ENCODE data around the gene AGTRAP.

The AGTRAP gene

GRCh38 chr1:11778336-11778735, 42.4 kb downstream of the AGTRAP start:
- H3K9ac ChIP-seq (ENCODE audit: low read depth, low read length): no peak overlapping the region
- H3K4me1 ChIP-seq (ENCODE audit: insufficient read depth, low read length): no peaks in the 10 kb centered on the region
- no peak overlapping the region for H2AFZ ChIP-seq (ENCODE audit: low read depth, low read length)
- TF ChIP-seq EZH2 (IDR thresholded peaks at IDR 0.05; ENCODE audit: borderline replicate concordance, low read depth, low read length, severe bottlenecking) (no peak), CTCF (IDR thresholded peaks at IDR 0.05; ENCODE audit: borderline replicate concordance, extremely low read depth, low read length, poor library complexity, severe bottlenecking) (no peak)
- DNase-seq: no peak
- no peaks in the 10 kb centered on the region for H3K27me3 ChIP-seq (ENCODE audit: insufficient read depth, low read length, poor library complexity)
- no peaks in the 10 kb centered on the region for H4K20me1 ChIP-seq (ENCODE audit: insufficient read depth, low read length)
- no peak overlapping the region for H3K27ac ChIP-seq (ENCODE audit: low read length)
- H3K9me3 ChIP-seq (ENCODE audit: insufficient read depth, low read length, severe bottlenecking): no peaks in the 10 kb centered on the region
- no peak overlapping the region for H3K4me2 ChIP-seq (ENCODE audit: insufficient read depth, low read length)
- ATAC-seq (ENCODE audit: insufficient read depth, low read depth): no peak
- H3K79me2 ChIP-seq (ENCODE audit: insufficient read depth, low read length): no peaks in the 10 kb centered on the region
- no peak overlapping the region for H3K4me3 ChIP-seq (ENCODE audit: low read depth in 1 of 2, low read length in 2 of 2)
- H3K36me3 ChIP-seq (ENCODE audit: insufficient read depth, low read length): no peaks in the 10 kb centered on the region

- H2AFZ ChIP-seq (ENCODE audit: low read depth, low read length): no peak overlapping the region
- TF ChIP-seq EZH2 (IDR thresholded peaks at IDR 0.05; ENCODE audit: borderline replicate concordance, low read depth, low read length, severe bottlenecking) (no peak), CTCF (IDR thresholded peaks at IDR 0.05; ENCODE audit: borderline replicate concordance, extremely low read depth, low read length, poor library complexity, severe bottlenecking) (no peak)
- ATAC-seq (ENCODE audit: insufficient read depth, low read depth): no peak
Observed at GRCh38 chr1:11778844-11779623, 43.1 kb downstream of the AGTRAP start.

GRCh38 chr1:11779715-11780379, 43.9 kb downstream of the AGTRAP start:
- no peaks in the 10 kb centered on the region for H4K20me1 ChIP-seq (ENCODE audit: insufficient read depth, low read length)
- no peak for ATAC-seq (ENCODE audit: insufficient read depth, low read depth)
- H3K36me3 ChIP-seq (ENCODE audit: insufficient read depth, low read length): no peaks in the 10 kb centered on the region
- H3K9ac ChIP-seq (ENCODE audit: low read depth, low read length): no peak overlapping the region
- no peak overlapping the region for H2AFZ ChIP-seq (ENCODE audit: low read depth, low read length)
- H3K4me2 ChIP-seq (ENCODE audit: insufficient read depth, low read length): no peak overlapping the region
- no peaks in the 10 kb centered on the region for H3K27me3 ChIP-seq (ENCODE audit: insufficient read depth, low read length, poor library complexity)
- no peak for DNase-seq
- no peak overlapping the region for H3K4me3 ChIP-seq (ENCODE audit: low read depth in 1 of 2, low read length in 2 of 2)
- TF ChIP-seq EZH2 (IDR thresholded peaks at IDR 0.05; ENCODE audit: borderline replicate concordance, low read depth, low read length, severe bottlenecking) (no peak), CTCF (IDR thresholded peaks at IDR 0.05; ENCODE audit: borderline replicate concordance, extremely low read depth, low read length, poor library complexity, severe bottlenecking) (no peak)
- H3K9me3 ChIP-seq (ENCODE audit: insufficient read depth, low read length, severe bottlenecking): no peaks in the 10 kb centered on the region
- no peaks in the 10 kb centered on the region for H3K4me1 ChIP-seq (ENCODE audit: insufficient read depth, low read length)
- no peak overlapping the region for H3K27ac ChIP-seq (ENCODE audit: low read length)
- H3K79me2 ChIP-seq (ENCODE audit: insufficient read depth, low read length): no peaks in the 10 kb centered on the region

More at GRCh38 chr1:11778844-11779623, 43.1 kb downstream of the AGTRAP start:
- no peak overlapping the region for H3K4me2 ChIP-seq (ENCODE audit: insufficient read depth, low read length)
- no peaks in the 10 kb centered on the region for H3K4me1 ChIP-seq (ENCODE audit: insufficient read depth, low read length)
- H3K9ac ChIP-seq (ENCODE audit: low read depth, low read length): no peak overlapping the region
- no peaks in the 10 kb centered on the region for H3K36me3 ChIP-seq (ENCODE audit: insufficient read depth, low read length)
- H3K4me3 ChIP-seq (ENCODE audit: low read depth in 1 of 2, low read length in 2 of 2): no peak overlapping the region
- no peak overlapping the region for H3K27ac ChIP-seq (ENCODE audit: low read length)
- H3K9me3 ChIP-seq (ENCODE audit: insufficient read depth, low read length, severe bottlenecking): no peaks in the 10 kb centered on the region
- DNase-seq: no peak
- no peaks in the 10 kb centered on the region for H3K79me2 ChIP-seq (ENCODE audit: insufficient read depth, low read length)
- no peaks in the 10 kb centered on the region for H4K20me1 ChIP-seq (ENCODE audit: insufficient read depth, low read length)
- no peaks in the 10 kb centered on the region for H3K27me3 ChIP-seq (ENCODE audit: insufficient read depth, low read length, poor library complexity)

Data from DND-41 (cell line).